GM12878 (cell line): ENCODE data around the gene SEMA4C. TPM values are rescaled to one million over a fixed set of nuclear protein-coding genes. Genes with fewer than 3 reads are reported as not detected.

Source experiments
- CHD1 ChIP-seq: IDR thresholded peaks from 2 replicates; pipeline ENCODE4 v1.6.1; 2012; ENCODE audit warnings: low read depth, low read length, improper control_type of control experiment
- CREB1 ChIP-seq: IDR thresholded peaks from 2 replicates; pipeline ENCODE4 v1.6.1; 2012; ENCODE audit warnings: low read depth, mild to moderate bottlenecking, inconsistent platforms
- EGR1 ChIP-seq, 2 experiments: IDR thresholded peaks; 1 replicate in 1 of 2; 2 replicates in 1 of 2; pipeline ENCODE4 v1.6.1; 2011 to 2012; ENCODE audit warnings: low read depth in 2 of 2, low read length in 2 of 2, borderline replicate concordance in 1 of 2, mild to moderate bottlenecking in 1 of 2, moderate library complexity in 1 of 2
- ESRRA ChIP-seq: IDR thresholded peaks from 2 replicates; pipeline ENCODE4 v1.6.1; 2012; ENCODE audit warnings: mild to moderate bottlenecking, low read length, improper control_type of control experiment
- ETV6 ChIP-seq, 2 experiments: fragments of 450-650 bp in 1 of 2; IDR thresholded peaks in 1 of 2; conservative IDR thresholded peaks in 1 of 2; 2 replicates each; pipeline ENCODE4 v1.6.1; 2014; ENCODE audit warnings: antibody characterized with exemption in 1 of 2, borderline replicate concordance in 1 of 2, low read depth in 1 of 2, mild to moderate bottlenecking in 1 of 2, moderate library complexity in 1 of 2
- FOXM1 ChIP-seq: IDR thresholded peaks from 2 replicates; pipeline ENCODE4 v1.6.1; 2012; ENCODE audit warnings: low read depth, mild to moderate bottlenecking, inconsistent platforms, low read length, moderate library complexity
- GATAD2B ChIP-seq: fragments of 450-650 bp; conservative IDR thresholded peaks from 2 replicates; pipeline ENCODE4 v1.6.1; 2017; ENCODE audit warnings: low read depth, mild to moderate bottlenecking, moderate library complexity
- HDAC6 ChIP-seq: fragments of 200-600 bp; sonication (generic); IDR thresholded peaks from one replicate; pipeline ENCODE4 v1.8.0; 2017; ENCODE audit warnings: antibody characterized with exemption; ENCODE audit not compliant: unreplicated experiment
- IKZF2 ChIP-seq, 2 experiments: fragments of 450-650 bp; IDR thresholded peaks; 2 replicates each; pipeline ENCODE4 v1.6.1; 2017; ENCODE audit warnings: mild to moderate bottlenecking in 2 of 2, moderate library complexity in 2 of 2
- RB1 ChIP-seq: fragments of 450-650 bp; formaldehyde crosslinking; IDR thresholded peaks from 2 replicates; pipeline ENCODE4 v1.6.1; 2017; ENCODE audit warnings: mild to moderate bottlenecking, borderline replicate concordance
- SPI1 ChIP-seq: IDR thresholded peaks from 2 replicates; pipeline ENCODE4 v1.6.1; 2011; ENCODE audit warnings: low read depth, mild to moderate bottlenecking, low read length, moderate library complexity, borderline replicate concordance; ENCODE audit not compliant: insufficient read depth
- STAT1 ChIP-seq: fragments of 450-650 bp; conservative IDR thresholded peaks from 2 replicates; pipeline ENCODE4 v1.6.1; 2014; ENCODE audit warnings: antibody characterized with exemption, mild to moderate bottlenecking
- TCF3 ChIP-seq: IDR thresholded peaks from 2 replicates; pipeline ENCODE4 v1.6.1; 2012; ENCODE audit warnings: low read depth, mild to moderate bottlenecking, low read length, borderline replicate concordance; ENCODE audit not compliant: insufficient read depth
- polyA plus RNA-seq, 11 experiments: library from polyadenylated mRNA; depleted of rRNA in 4 of 11; unstranded in 6 of 11; stranded (reverse) in 5 of 11; fragments of >200 nt; fragmentation: Nextera tagmentation in 4 of 11; fragmentation: Illumina TruSeq in 1 of 11; extraction: Ambion mirVana in 4 of 11; extraction: Trizol in 1 of 11; gene quantifications; 1 replicate in 1 of 11; 2 replicates in 10 of 11; pipeline versions ENCODE4 v1.2.1 to v1.2.3, GENCODE V29; 2011 to 2016; ENCODE audit warnings: inconsistent platforms in 2 of 11, missing spikeins in 2 of 11, low read depth in 1 of 11
- total RNA-seq, 4 experiments: library from RNA; depleted of rRNA in 3 of 4; stranded (reverse); fragments of >200 nt in 3 of 4; fragmentation: Illumina TruSeq in 1 of 4; extraction: Trizol in 1 of 4; gene quantifications; 2 replicates each; pipeline versions ENCODE4 v1.2.1 to v1.2.3, GENCODE V29; 2013 to 2021
- TF ChIP-seq, protein P1 (sequence below), 3 experiments: IDR thresholded peaks in 2 of 3; conservative IDR thresholded peaks in 1 of 3; 2 replicates each; pipeline ENCODE4 v1.5.1; 2011; ENCODE audit warnings: low read depth in 3 of 3, low read length in 3 of 3, mild to moderate bottlenecking in 3 of 3, control low read depth in 2 of 3, moderate library complexity in 2 of 3, inconsistent platforms in 1 of 3, mixed read lengths in 1 of 3; ENCODE audit not compliant: control insufficient read depth in 2 of 3, insufficient read depth in 1 of 3; ENCODE audit errors: extremely low read depth in 1 of 3
- TF ChIP-seq, protein P2 (sequence below): fragments of 150-350 bp; IDR thresholded peaks from 2 replicates; pipeline ENCODE4 v1.6.1; 2014; ENCODE audit warnings: mild to moderate bottlenecking, low read depth, low read length
- TF ChIP-seq, protein P3 (sequence below): fragments of 450-650 bp; IDR thresholded peaks from 2 replicates; pipeline ENCODE4 v1.6.1; 2017; ENCODE audit warnings: antibody characterized with exemption, mild to moderate bottlenecking, moderate library complexity
- TF ChIP-seq, protein P4 (sequence below): fragments of 450-650 bp; IDR thresholded peaks from 2 replicates; pipeline ENCODE4 v1.6.1; 2016; ENCODE audit warnings: mild to moderate bottlenecking, moderate library complexity, borderline replicate concordance

SEMA4C gene
- total and polyA plus RNA-seq, 10 of the 15 experiments (the other 5 are each of a cell fraction or from before 2014, with no cell fraction given), result 0.06 to 21.6 (median 6.8) TPM

DNA sequence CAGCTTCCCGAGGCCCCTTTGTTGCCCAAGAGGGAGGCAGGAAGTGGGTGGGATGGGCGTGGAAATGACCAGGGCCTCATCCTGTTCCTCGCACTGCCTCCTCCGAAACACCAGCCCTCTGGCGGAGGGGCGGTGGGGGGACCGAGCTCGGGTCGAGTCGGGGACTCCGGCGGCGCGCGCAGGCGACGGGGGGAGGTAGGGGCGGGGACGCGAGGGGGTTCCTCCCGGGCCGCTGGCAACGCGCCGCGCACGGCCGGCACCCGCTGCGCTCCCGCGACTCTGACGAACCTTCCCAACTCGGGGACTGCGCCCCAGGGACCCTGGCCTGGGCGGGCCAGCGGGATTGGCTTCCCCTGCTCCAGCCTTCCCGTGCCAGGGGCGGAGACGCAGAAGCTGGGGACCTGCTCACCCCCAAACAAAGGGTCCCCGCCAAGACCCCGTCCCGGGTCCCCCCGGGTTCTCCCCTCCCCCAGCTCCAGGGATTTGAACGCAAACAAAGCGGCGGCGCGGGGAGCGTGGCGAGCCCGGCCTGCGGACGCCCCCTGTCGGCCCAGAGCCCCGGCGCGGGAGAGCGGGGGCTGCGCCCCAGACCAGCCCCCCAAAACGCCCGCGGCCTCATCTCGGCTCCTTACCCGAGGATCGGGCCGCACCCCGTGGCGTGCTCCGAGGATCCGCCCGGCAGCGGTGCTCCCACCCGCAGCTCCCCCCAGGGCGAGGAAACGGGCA, 1.2 kb downstream of the SEMA4C start (continued):
- TF ChIP-seq GATAD2B, result peak; percentile 55
- 0 out of 2 replicates have a peak, but pooled peaks have one; percentile 7 for TF ChIP-seq CREB1
- TF ChIP-seq IKZF2 (IDR thresholded peaks at IDR 0.05), result 0 out of 4 replicates have a peak, but pooled peaks of 1 of the 2 experiments have one; percentile 2
- no peak for TF ChIP-seq FOXM1
- 0 out of 4 replicates have a peak, but pooled peaks of 1 of the 2 experiments have one; percentile 3 for TF ChIP-seq ETV6 (conservative IDR thresholded peaks at IDR 0.05 in 1 of 2, IDR thresholded peaks at IDR 0.05 in 1 of 2; ENCODE audit: borderline replicate concordance in 1 of 2, low read depth in 1 of 2)
- peak; percentile 56 for TF ChIP-seq HDAC6
- TF ChIP-seq ESRRA, result no peak
- TF ChIP-seq TCF3, result 0 out of 2 replicates have a peak, but pooled peaks have one; percentile 24
- TF ChIP-seq, protein P1, sequence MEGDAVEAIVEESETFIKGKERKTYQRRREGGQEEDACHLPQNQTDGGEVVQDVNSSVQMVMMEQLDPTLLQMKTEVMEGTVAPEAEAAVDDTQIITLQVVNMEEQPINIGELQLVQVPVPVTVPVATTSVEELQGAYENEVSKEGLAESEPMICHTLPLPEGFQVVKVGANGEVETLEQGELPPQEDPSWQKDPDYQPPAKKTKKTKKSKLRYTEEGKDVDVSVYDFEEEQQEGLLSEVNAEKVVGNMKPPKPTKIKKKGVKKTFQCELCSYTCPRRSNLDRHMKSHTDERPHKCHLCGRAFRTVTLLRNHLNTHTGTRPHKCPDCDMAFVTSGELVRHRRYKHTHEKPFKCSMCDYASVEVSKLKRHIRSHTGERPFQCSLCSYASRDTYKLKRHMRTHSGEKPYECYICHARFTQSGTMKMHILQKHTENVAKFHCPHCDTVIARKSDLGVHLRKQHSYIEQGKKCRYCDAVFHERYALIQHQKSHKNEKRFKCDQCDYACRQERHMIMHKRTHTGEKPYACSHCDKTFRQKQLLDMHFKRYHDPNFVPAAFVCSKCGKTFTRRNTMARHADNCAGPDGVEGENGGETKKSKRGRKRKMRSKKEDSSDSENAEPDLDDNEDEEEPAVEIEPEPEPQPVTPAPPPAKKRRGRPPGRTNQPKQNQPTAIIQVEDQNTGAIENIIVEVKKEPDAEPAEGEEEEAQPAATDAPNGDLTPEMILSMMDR (IDR thresholded peaks at IDR 0.05 in 2 of 3, conservative IDR thresholded peaks at IDR 0.05 in 1 of 3; ENCODE audit: control insufficient read depth in 2 of 3, extremely low read depth in 1 of 3, insufficient read depth in 1 of 3, low read depth in 3 of 3, low read length in 3 of 3), result peak; percentile 59 to 62 (median 60); a peak in 5 of 6 replicates
- TF ChIP-seq CHD1, result peak; percentile 30; the same call in 1 of the 2 replicates
- TF ChIP-seq, protein P2, sequence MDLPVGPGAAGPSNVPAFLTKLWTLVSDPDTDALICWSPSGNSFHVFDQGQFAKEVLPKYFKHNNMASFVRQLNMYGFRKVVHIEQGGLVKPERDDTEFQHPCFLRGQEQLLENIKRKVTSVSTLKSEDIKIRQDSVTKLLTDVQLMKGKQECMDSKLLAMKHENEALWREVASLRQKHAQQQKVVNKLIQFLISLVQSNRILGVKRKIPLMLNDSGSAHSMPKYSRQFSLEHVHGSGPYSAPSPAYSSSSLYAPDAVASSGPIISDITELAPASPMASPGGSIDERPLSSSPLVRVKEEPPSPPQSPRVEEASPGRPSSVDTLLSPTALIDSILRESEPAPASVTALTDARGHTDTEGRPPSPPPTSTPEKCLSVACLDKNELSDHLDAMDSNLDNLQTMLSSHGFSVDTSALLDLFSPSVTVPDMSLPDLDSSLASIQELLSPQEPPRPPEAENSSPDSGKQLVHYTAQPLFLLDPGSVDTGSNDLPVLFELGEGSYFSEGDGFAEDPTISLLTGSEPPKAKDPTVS, result no peak
- peak in 1 of 2 experiments; percentile 59; a peak in 1 of 3 replicates for TF ChIP-seq EGR1 (IDR thresholded peaks at IDR 0.05; ENCODE audit: borderline replicate concordance in 1 of 2, low read depth in 2 of 2, low read length in 2 of 2)
- no peak for TF ChIP-seq STAT1
- TF ChIP-seq, protein P3, sequence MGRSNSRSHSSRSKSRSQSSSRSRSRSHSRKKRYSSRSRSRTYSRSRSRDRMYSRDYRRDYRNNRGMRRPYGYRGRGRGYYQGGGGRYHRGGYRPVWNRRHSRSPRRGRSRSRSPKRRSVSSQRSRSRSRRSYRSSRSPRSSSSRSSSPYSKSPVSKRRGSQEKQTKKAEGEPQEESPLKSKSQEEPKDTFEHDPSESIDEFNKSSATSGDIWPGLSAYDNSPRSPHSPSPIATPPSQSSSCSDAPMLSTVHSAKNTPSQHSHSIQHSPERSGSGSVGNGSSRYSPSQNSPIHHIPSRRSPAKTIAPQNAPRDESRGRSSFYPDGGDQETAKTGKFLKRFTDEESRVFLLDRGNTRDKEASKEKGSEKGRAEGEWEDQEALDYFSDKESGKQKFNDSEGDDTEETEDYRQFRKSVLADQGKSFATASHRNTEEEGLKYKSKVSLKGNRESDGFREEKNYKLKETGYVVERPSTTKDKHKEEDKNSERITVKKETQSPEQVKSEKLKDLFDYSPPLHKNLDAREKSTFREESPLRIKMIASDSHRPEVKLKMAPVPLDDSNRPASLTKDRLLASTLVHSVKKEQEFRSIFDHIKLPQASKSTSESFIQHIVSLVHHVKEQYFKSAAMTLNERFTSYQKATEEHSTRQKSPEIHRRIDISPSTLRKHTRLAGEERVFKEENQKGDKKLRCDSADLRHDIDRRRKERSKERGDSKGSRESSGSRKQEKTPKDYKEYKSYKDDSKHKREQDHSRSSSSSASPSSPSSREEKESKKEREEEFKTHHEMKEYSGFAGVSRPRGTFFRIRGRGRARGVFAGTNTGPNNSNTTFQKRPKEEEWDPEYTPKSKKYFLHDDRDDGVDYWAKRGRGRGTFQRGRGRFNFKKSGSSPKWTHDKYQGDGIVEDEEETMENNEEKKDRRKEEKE, result no peak
- TF ChIP-seq RB1, result peak; percentile 62; the same call in 1 of the 2 replicates
- peak; percentile 28; the same call in 1 of the 2 replicates for TF ChIP-seq SPI1
- TF ChIP-seq, protein P4, sequence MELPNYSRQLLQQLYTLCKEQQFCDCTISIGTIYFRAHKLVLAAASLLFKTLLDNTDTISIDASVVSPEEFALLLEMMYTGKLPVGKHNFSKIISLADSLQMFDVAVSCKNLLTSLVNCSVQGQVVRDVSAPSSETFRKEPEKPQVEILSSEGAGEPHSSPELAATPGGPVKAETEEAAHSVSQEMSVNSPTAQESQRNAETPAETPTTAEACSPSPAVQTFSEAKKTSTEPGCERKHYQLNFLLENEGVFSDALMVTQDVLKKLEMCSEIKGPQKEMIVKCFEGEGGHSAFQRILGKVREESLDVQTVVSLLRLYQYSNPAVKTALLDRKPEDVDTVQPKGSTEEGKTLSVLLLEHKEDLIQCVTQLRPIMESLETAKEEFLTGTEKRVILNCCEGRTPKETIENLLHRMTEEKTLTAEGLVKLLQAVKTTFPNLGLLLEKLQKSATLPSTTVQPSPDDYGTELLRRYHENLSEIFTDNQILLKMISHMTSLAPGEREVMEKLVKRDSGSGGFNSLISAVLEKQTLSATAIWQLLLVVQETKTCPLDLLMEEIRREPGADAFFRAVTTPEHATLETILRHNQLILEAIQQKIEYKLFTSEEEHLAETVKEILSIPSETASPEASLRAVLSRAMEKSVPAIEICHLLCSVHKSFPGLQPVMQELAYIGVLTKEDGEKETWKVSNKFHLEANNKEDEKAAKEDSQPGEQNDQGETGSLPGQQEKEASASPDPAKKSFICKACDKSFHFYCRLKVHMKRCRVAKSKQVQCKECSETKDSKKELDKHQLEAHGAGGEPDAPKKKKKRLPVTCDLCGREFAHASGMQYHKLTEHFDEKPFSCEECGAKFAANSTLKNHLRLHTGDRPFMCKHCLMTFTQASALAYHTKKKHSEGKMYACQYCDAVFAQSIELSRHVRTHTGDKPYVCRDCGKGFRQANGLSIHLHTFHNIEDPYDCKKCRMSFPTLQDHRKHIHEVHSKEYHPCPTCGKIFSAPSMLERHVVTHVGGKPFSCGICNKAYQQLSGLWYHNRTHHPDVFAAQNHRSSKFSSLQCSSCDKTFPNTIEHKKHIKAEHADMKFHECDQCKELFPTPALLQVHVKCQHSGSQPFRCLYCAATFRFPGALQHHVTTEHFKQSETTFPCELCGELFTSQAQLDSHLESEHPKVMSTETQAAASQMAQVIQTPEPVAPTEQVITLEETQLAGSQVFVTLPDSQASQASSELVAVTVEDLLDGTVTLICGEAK, result peak; percentile 46; the same call in 1 of the 2 replicates
